SU-DHL-6 (cell line): ENCODE results near the gene RLN1.

ENCODE experiments used
- EZH2phosphoT487 ChIP-seq: fragments of 200-600 bp; sonication (generic), shearing (Covaris generic); conservative IDR thresholded peaks from 2 replicates; pipeline ENCODE4 v1.6.1; 2018; ENCODE audit warnings: mild to moderate bottlenecking, antibody characterized with exemption, low read length, moderate library complexity, mixed read lengths
- TF ChIP-seq, protein P1 (sequence below): fragments of 200-600 bp; sonication (generic); IDR thresholded peaks from one replicate; pipeline ENCODE4 v1.5.1; 2017; ENCODE audit warnings: antibody characterized with exemption, mild to moderate bottlenecking, low read length, moderate library complexity; ENCODE audit not compliant: insufficient read depth, poor library complexity, severe bottlenecking

DNA sequence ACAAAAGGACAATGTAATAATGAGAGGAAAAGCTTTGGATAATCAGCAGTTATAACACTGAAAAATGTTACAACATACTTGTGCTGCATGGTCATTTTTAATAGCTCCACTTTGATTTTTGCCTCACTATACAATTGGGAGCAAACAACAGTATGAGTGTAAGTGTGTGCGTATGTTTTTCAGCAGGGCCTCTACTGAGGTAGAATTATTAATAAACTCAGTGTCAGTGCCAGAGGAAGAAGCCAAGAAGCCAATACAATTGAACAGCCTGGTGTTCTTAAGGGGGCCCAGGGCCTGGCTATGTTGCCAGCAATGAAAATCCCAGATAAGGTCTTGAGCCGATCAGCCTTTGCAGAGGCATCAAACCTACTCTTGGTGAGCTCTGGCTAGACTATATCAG, 16.1 kb upstream of the RLN1 start:
- TF ChIP-seq, protein P1, sequence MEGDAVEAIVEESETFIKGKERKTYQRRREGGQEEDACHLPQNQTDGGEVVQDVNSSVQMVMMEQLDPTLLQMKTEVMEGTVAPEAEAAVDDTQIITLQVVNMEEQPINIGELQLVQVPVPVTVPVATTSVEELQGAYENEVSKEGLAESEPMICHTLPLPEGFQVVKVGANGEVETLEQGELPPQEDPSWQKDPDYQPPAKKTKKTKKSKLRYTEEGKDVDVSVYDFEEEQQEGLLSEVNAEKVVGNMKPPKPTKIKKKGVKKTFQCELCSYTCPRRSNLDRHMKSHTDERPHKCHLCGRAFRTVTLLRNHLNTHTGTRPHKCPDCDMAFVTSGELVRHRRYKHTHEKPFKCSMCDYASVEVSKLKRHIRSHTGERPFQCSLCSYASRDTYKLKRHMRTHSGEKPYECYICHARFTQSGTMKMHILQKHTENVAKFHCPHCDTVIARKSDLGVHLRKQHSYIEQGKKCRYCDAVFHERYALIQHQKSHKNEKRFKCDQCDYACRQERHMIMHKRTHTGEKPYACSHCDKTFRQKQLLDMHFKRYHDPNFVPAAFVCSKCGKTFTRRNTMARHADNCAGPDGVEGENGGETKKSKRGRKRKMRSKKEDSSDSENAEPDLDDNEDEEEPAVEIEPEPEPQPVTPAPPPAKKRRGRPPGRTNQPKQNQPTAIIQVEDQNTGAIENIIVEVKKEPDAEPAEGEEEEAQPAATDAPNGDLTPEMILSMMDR, result no peak
- no peak for TF ChIP-seq EZH2phosphoT487
